Stomach (tissue), 9 donors: ENCODE results near the gene INSR. TPM values are rescaled to one million over a fixed set of nuclear protein-coding genes. Genes with fewer than 3 reads are reported as not detected.

Experiments
- DNase-seq, 2 donors: peaks; one replicate each; pipeline versions ENCODE4 v3.0.0 to v3.0.0-alpha.2; 2013 to 2019
- H3K27ac ChIP-seq, 5 donors: fragments of 200-600 bp in 4 of 5; sonication (generic) in 4 of 5; one replicate each; pipeline ENCODE4 v1.5.1; 2013 to 2019; ENCODE audit warnings: mild to moderate bottlenecking in 1 of 5, moderate library complexity in 1 of 5
- H3K27me3 ChIP-seq, 3 donors: fragments of 200-600 bp; sonication (generic); one replicate each; pipeline ENCODE4 v1.5.1; 2017 to 2019; ENCODE audit warnings: mixed run types in 1 of 3
- H3K36me3 ChIP-seq, 4 donors: fragments of 200-600 bp; sonication (generic); 1 replicate in 3 of 4; 2 replicates in 1 of 4; pipeline ENCODE4 v1.5.1; 2016 to 2019
- H3K4me1 ChIP-seq, 4 donors: fragments of 200-600 bp; sonication (generic); one replicate each; pipeline ENCODE4 v1.5.1; 2016 to 2019
- H3K4me3 ChIP-seq, 4 donors: fragments of 200-600 bp; sonication (generic) in 3 of 4; one replicate each; pipeline ENCODE4 v1.5.1; 2016 to 2019; ENCODE audit warnings: mild to moderate bottlenecking in 1 of 4
- H3K9me3 ChIP-seq, 4 donors: fragments of 200-600 bp; sonication (generic); one replicate each; pipeline ENCODE4 v1.5.1; 2016 to 2019
- EP300 ChIP-seq: sonication (generic); formaldehyde crosslinking; IDR thresholded peaks from one replicate; pipeline ENCODE4 v1.6.1; 2017; ENCODE audit warnings: antibody characterized with exemption
- POLR2A ChIP-seq, 4 donors: fragments of 450-650 bp; IDR thresholded peaks; one replicate each; pipeline ENCODE4 v1.6.1; 2016; ENCODE audit warnings: antibody characterized with exemption in 4 of 4, control low read depth in 2 of 4, mild to moderate bottlenecking in 1 of 4, moderate library complexity in 1 of 4
- POLR2AphosphoS5 ChIP-seq, 3 donors: sonication (generic); formaldehyde crosslinking; IDR thresholded peaks; one replicate each; pipeline ENCODE4 v1.6.1; 2016; ENCODE audit warnings: antibody characterized with exemption in 3 of 3
- WGBS, 5 donors: extraction: QIAGEN DNeasy Blood & Tissue Kit in 3 of 5; methylation state at CpG; one replicate each; pipeline versions ENCODE4 v1.1.5 to v1.1.7; 2013 to 2018; 5-methylcytosine and 5-hydroxymethylcytosine counted together
- intact Hi-C: fragments of 100-400 bp; cut with DNase I; formaldehyde crosslinking; loops from one replicate; pipeline ENCODE4 v1.15.1; 2023; ENCODE audit warnings: low total_unique reads
- polyA plus RNA-seq, 3 donors: library from polyadenylated mRNA; stranded (reverse); fragments of 200-250 nt; gene quantifications; one replicate each; pipeline ENCODE4 v1.2.3, GENCODE V29; 2013
- total RNA-seq, 5 donors: library from RNA; depleted of rRNA; stranded (reverse); fragments of >200 nt; gene quantifications; one replicate each; pipeline versions ENCODE4 v1.1.0 to v1.2.3, GENCODE V29; 2014 to 2016
- TF ChIP-seq, protein P1 (sequence below), 7 experiments: fragments of 450-650 bp in 4 of 7; fragments of 200-600 bp in 3 of 7; sonication (generic) in 3 of 7; IDR thresholded peaks; one replicate each; pipeline ENCODE4 v1.5.1; 2016 to 2019; ENCODE audit warnings: antibody characterized with exemption in 7 of 7, control low read depth in 2 of 7, mild to moderate bottlenecking in 1 of 7
- donor health status: healthy with polysubstance abuse.
- donor health status: Bipolar disorder and iron deficiency.
- donor health status: healthy.

Gene INSR
- total and polyA plus RNA-seq, 8 donors, result 4.4 to 513 (median 66.4) TPM

DNA sequence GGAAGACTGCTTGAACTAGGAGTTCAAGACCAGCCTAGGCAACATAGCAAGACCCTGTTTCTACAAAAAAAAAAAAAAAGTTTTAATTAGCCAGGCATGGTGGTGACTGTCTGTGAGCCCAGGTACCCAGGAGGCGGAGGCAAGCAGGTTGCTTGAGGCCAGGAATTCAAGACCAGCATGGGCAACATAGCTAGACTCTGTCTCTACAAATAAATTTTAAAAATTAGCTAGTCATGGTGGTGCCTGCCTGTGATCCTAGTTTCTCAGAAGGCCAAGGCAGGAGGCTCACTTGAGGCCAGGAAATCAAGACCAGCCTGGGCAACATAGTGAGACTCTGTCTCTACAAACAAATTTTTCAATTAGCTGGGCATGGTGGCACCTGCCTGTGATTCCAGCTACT, 6.1 kb downstream of the INSR start:
- peaks cover 0 to 4% (median 0%) of the 10 kb centered on the region in 4 donors for H3K36me3 ChIP-seq
- H3K27me3 ChIP-seq, result no peaks in the 10 kb centered on the region
- TF ChIP-seq EP300 (no peak), POLR2A (IDR thresholded peaks at IDR 0.05) (no peak), POLR2AphosphoS5 (IDR thresholded peaks at IDR 0.05) (no peak)
- TF ChIP-seq, protein P1, sequence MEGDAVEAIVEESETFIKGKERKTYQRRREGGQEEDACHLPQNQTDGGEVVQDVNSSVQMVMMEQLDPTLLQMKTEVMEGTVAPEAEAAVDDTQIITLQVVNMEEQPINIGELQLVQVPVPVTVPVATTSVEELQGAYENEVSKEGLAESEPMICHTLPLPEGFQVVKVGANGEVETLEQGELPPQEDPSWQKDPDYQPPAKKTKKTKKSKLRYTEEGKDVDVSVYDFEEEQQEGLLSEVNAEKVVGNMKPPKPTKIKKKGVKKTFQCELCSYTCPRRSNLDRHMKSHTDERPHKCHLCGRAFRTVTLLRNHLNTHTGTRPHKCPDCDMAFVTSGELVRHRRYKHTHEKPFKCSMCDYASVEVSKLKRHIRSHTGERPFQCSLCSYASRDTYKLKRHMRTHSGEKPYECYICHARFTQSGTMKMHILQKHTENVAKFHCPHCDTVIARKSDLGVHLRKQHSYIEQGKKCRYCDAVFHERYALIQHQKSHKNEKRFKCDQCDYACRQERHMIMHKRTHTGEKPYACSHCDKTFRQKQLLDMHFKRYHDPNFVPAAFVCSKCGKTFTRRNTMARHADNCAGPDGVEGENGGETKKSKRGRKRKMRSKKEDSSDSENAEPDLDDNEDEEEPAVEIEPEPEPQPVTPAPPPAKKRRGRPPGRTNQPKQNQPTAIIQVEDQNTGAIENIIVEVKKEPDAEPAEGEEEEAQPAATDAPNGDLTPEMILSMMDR (IDR thresholded peaks at IDR 0.05), result no peak
- intact Hi-C loops, result no loop called here
- peak overlapping the region in 1 of 5 donors; percentile 15 for H3K27ac ChIP-seq
- no peaks in the 10 kb centered on the region for H3K9me3 ChIP-seq
- DNase-seq, result no peak
- 88 to 100% (median 98%) methylated on average over 1 of the region's 1 CpG for WGBS, 5 donors
- H3K4me1 ChIP-seq, result peaks cover 0 to 47% (median 28%) of the 10 kb centered on the region in 4 donors
- no peak overlapping the region for H3K4me3 ChIP-seq

DNA sequence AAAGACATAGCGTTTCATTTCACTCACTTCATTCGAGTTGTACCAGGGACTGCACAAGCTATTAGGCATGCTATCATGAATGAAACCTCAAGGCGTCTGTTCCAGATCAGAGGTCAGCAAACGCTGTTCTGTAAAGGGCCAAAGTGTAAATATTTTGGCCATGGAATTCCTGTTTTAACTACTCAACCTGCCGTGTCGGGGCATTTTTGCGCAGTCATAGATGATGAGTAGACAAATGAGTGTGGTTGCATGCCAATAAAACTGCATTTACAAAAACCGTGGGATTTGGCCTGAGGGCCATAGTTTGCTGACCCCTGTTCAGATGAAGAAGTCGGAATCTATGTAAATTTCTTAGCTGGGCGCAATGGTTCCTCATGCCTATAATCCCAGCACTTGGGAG, 6.5 kb downstream of the INSR start:
- intact Hi-C loops, result no loop called here
- Histone ChIP-seq H3K36me3 (peaks cover 0 to 4% (median 0%) of the 10 kb centered on the region in 4 donors), H3K4me1 (peaks cover 0 to 43% (median 24%) of the 10 kb centered on the region in 4 donors), H3K27me3 (no peaks in the 10 kb centered on the region), H3K4me3 (no peak overlapping the region), H3K27ac (no peak overlapping the region), H3K9me3 (no peaks in the 10 kb centered on the region)
- TF ChIP-seq POLR2AphosphoS5 (IDR thresholded peaks at IDR 0.05), result no peak
- no peak for DNase-seq
- WGBS, 5 donors, result 46 to 64% (median 51%) methylated on average over 10 of the region's 10 CpGs

- intact Hi-C loops, result no loop called here
- H3K4me1 ChIP-seq, result no peaks in the 10 kb centered on the region
- H3K4me3 ChIP-seq, result no peak overlapping the region
- no peaks in the 10 kb centered on the region for H3K27me3 ChIP-seq
- no peaks in the 10 kb centered on the region for H3K9me3 ChIP-seq
- no peak overlapping the region for H3K27ac ChIP-seq
- H3K36me3 ChIP-seq, result peaks cover 0 to 12% (median 5%) of the 10 kb centered on the region in 4 donors
- DNase-seq, result no peak
- WGBS, 5 donors, result 80 to 90% (median 88%) methylated on average over 10 of the region's 10 CpGs
- TF ChIP-seq POLR2AphosphoS5 (IDR thresholded peaks at IDR 0.05) (no peak), POLR2A (IDR thresholded peaks at IDR 0.05) (no peak), EP300 (no peak)
- TF ChIP-seq, protein P1 (IDR thresholded peaks at IDR 0.05), result no peak
These were observed 13.1 kb downstream of the INSR start for GRCh38 chr19:7280940-7281666.

- no peak for TF ChIP-seq EP300
- no peak for TF ChIP-seq POLR2A (IDR thresholded peaks at IDR 0.05)
- TF ChIP-seq, protein P1 (IDR thresholded peaks at IDR 0.05), result no peak
- TF ChIP-seq POLR2AphosphoS5 (IDR thresholded peaks at IDR 0.05), result no peak
- peak overlapping the region in 1 of 5 donors; percentile 45 for H3K27ac ChIP-seq
- H3K4me1 ChIP-seq, result peaks cover 0 to 25% (median 14%) of the 10 kb centered on the region in 4 donors
- intact Hi-C loops, result no loop called here
- DNase-seq, result no peak
- no peak overlapping the region for H3K4me3 ChIP-seq
- no peaks in the 10 kb centered on the region for H3K27me3 ChIP-seq
- peaks cover 0 to 24% (median 13%) of the 10 kb centered on the region in 4 donors for H3K36me3 ChIP-seq
- no peaks in the 10 kb centered on the region for H3K9me3 ChIP-seq
- WGBS, 5 donors, result 70 to 85% (median 79%) methylated on average over 5 of the region's 5 CpGs
These were observed 21.2 kb downstream of the INSR start for GRCh38 chr19:7272856-7273578.
